Fibroblast of pulmonary artery (primary cell): ENCODE data around the gene PCDHA12.
"Not testable (repeated sequence)": the region's sequence is repeated elsewhere in the genome, so short reads cannot be mapped to it uniquely, and the experiment has no call there.

Experiments used
- DNase-seq: peaks from one replicate; pipeline ENCODE4 v3.0.0-alpha.2; 2010; ENCODE audit warnings: low read depth
- H3K4me3 ChIP-seq: replicated peaks from 2 replicates; pipeline ENCODE4 v1.5.1; 2011; ENCODE audit warnings: low read depth, mild to moderate bottlenecking, control low read depth, low read length, moderate library complexity
- TF ChIP-seq, protein P1 (sequence below): IDR thresholded peaks from 2 replicates; pipeline ENCODE4 v1.5.1; 2011; ENCODE audit warnings: mild to moderate bottlenecking, control low read depth, low read length, inconsistent platforms; ENCODE audit errors: missing control alignments

Gene PCDHA12

GRCh38 chr5:140835622-140836510, 39.2 kb upstream of the PCDHA12 start:
- TF ChIP-seq, protein P1, sequence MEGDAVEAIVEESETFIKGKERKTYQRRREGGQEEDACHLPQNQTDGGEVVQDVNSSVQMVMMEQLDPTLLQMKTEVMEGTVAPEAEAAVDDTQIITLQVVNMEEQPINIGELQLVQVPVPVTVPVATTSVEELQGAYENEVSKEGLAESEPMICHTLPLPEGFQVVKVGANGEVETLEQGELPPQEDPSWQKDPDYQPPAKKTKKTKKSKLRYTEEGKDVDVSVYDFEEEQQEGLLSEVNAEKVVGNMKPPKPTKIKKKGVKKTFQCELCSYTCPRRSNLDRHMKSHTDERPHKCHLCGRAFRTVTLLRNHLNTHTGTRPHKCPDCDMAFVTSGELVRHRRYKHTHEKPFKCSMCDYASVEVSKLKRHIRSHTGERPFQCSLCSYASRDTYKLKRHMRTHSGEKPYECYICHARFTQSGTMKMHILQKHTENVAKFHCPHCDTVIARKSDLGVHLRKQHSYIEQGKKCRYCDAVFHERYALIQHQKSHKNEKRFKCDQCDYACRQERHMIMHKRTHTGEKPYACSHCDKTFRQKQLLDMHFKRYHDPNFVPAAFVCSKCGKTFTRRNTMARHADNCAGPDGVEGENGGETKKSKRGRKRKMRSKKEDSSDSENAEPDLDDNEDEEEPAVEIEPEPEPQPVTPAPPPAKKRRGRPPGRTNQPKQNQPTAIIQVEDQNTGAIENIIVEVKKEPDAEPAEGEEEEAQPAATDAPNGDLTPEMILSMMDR, result no peak
- no peak for DNase-seq
- H3K4me3 ChIP-seq, result no peak overlapping the region

DNA sequence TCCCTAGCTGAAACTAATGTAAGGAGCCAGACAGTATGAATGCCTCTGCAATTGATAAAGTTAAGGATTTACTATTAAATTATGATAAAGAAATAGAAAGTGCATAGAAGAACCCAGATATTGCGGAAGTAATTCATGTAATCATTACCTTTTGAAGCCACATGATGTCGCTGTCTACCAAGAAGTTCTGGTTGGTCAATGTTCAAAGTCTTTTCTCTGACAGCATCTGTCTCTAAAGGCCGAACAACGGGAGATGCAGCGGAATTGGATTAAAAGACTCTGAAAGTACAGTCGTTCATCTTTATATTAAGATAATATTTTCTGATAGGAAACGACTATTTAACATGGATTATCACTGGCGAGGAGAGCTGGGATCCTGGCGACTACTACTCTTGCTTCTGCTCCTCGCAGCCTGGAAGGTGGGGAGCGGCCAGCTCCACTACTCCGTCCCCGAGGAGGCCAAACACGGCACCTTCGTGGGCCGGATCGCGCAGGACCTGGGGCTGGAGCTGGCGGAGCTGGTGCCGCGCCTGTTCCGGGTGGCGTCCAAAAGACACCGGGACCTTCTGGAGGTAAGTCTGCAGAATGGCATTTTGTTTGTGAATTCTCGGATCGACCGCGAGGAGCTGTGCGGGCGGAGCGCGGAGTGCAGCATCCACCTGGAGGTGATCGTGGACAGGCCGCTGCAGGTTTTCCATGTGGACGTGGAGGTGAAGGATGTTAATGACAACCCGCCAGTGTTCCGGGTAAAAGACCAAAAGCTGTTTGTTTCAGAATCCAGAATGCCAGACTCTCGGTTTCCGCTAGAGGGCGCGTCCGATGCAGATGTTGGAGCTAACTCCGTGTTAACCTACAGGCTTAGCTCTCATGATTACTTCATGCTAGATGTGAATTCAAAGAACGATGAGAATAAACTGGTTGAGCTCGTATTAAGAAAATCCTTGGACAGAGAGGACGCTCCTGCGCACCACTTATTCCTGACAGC, 33.8 kb upstream of the PCDHA12 start, which contains the start of gene PCDHA8:
Gene PCDHA8 (plus strand): TSS at position 210 of the 985 bp plus-strand sequence. CDS start 135 bp downstream, at position 345.
- DNase-seq, result no peak
- no peak within 1 kb of the TSS for H3K4me3 ChIP-seq
- TF ChIP-seq, protein P1, result peak; percentile 6

GRCh38 chr5:140842798-140843733, 32.0 kb upstream of the PCDHA12 start:
- H3K4me3 ChIP-seq, result no peak overlapping the region
- TF ChIP-seq, protein P1, result no peak
- no peak for DNase-seq

- H3K4me3 ChIP-seq, result not testable (repeated sequence)
- DNase-seq, result peak; percentile 20
Measured at GRCh38 chr5:140848139-140849102, 26.7 kb upstream of the PCDHA12 start, which contains the start of gene PCDHA9. Gene PCDHA9, plus strand, starts transcription at chr5:140848382. Its CDS starts 114 bp downstream, at chr5:140848496.

DNA sequence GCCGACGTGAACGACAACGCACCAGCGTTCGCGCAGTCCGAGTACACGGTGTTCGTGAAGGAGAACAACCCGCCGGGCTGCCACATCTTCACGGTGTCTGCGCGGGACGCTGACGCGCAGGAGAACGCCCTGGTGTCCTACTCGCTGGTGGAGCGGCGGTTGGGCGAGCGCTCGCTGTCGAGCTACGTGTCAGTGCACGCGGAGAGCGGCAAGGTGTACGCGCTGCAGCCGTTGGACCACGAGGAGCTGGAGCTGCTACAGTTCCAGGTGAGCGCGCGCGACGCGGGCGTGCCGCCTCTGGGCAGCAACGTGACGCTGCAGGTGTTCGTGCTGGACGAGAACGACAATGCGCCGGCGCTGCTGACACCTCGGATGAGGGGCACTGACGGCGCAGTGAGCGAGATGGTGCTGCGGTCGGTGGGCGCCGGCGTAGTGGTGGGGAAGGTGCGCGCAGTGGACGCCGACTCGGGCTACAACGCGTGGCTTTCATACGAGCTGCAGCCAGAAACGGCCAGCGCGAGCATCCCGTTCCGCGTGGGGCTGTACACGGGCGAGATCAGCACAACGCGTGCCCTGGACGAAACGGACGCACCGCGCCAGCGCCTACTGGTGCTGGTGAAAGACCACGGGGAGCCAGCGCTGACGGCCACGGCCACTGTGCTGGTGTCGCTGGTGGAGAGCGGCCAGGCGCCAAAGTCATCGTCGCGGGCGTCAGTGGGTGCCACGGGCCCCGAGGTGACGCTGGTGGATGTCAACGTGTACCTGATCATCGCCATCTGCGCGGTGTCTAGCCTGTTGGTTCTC, 25.1 kb upstream of the PCDHA12 start:
- DNase-seq, result not testable (repeated sequence)

GRCh38 chr5:140855772-140856674, 19.1 kb upstream of the PCDHA12 start, which contains the start of gene PCDHA10:
Gene PCDHA10, plus strand, starts transcription at chr5:140855897. Its CDS starts 152 bp downstream, at chr5:140856049.
- no peak within 1 kb of the TSS for H3K4me3 ChIP-seq
- DNase-seq, result peak; percentile 15
- TF ChIP-seq, protein P1, result no peak

More for the DNA sequence above, 25.1 kb upstream of the PCDHA12 start:
- H3K4me3 ChIP-seq, result not testable (repeated sequence)
